Upper lobe of right lung (tissue), 1 donor: ENCODE data around the gene GALNT12. TPM values are rescaled to one million over a fixed set of nuclear protein-coding genes. Genes with fewer than 3 reads are reported as not detected.

Source experiments
- ATAC-seq: fragments of 200-7000 bp; cut with Tn5 transposase; one replicate; pipeline ENCODE4 v1.9.1; 2020; ENCODE audit warnings: mild to moderate bottlenecking, moderate library complexity
- DNase-seq: peaks from one replicate; pipeline ENCODE4 v3.0.0-alpha.2; 2020
- H3K27ac ChIP-seq: fragments of 200-600 bp; one replicate; pipeline ENCODE4 v1.8.0; 2022
- H3K27me3 ChIP-seq: fragments of 200-600 bp; one replicate; pipeline ENCODE4 v1.8.0; 2022; ENCODE audit warnings: mild to moderate bottlenecking
- H3K36me3 ChIP-seq: fragments of 200-600 bp; one replicate; pipeline ENCODE4 v1.8.0; 2022
- H3K4me1 ChIP-seq: fragments of 200-600 bp; one replicate; pipeline ENCODE4 v1.8.0; 2022
- H3K4me3 ChIP-seq: fragments of 200-600 bp; one replicate; pipeline ENCODE4 v1.8.0; 2022; ENCODE audit warnings: mild to moderate bottlenecking
- H3K9me3 ChIP-seq: fragments of 200-600 bp; one replicate; pipeline ENCODE4 v1.8.0; 2022
- intact Hi-C: fragments of 100-400 bp; cut with DNase I; formaldehyde crosslinking; loops from one replicate; pipeline ENCODE4 v1.11.0; 2022
- total RNA-seq: library from RNA; stranded (reverse); fragmentation: NEBNext Ultra II Directional; extraction: Animal tissue kit (Norgen Biotek cat#: 25700); gene quantifications from one replicate; pipeline ENCODE4 v1.2.1, GENCODE V29; 2021
- TF ChIP-seq, protein P1 (sequence below): fragments of 200-600 bp; IDR thresholded peaks from one replicate; pipeline ENCODE4 v1.8.0; 2022; ENCODE audit warnings: antibody characterized with exemption
- donor health status: DM: no; HTN: yes; CAD: no; lungs with severe emphysema.

GALNT12 gene
- total RNA-seq, 1 donor from 2014 or later: 28.3 TPM

GRCh38 chr9:98892288-98892687, 84.8 kb downstream of the GALNT12 start:
- Histone ChIP-seq H3K9me3 (no peaks in the 10 kb centered on the region), H3K4me3 (no peak overlapping the region), H3K36me3 (no peaks in the 10 kb centered on the region), H3K4me1 (peaks cover 6% of the 10 kb centered on the region), H3K27me3 (no peaks in the 10 kb centered on the region), H3K27ac (no peak overlapping the region)
- TF ChIP-seq, protein P1, sequence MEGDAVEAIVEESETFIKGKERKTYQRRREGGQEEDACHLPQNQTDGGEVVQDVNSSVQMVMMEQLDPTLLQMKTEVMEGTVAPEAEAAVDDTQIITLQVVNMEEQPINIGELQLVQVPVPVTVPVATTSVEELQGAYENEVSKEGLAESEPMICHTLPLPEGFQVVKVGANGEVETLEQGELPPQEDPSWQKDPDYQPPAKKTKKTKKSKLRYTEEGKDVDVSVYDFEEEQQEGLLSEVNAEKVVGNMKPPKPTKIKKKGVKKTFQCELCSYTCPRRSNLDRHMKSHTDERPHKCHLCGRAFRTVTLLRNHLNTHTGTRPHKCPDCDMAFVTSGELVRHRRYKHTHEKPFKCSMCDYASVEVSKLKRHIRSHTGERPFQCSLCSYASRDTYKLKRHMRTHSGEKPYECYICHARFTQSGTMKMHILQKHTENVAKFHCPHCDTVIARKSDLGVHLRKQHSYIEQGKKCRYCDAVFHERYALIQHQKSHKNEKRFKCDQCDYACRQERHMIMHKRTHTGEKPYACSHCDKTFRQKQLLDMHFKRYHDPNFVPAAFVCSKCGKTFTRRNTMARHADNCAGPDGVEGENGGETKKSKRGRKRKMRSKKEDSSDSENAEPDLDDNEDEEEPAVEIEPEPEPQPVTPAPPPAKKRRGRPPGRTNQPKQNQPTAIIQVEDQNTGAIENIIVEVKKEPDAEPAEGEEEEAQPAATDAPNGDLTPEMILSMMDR: no peak
- intact Hi-C loops: no loop called here
- no peak for DNase-seq
- no peak for ATAC-seq

DNA sequence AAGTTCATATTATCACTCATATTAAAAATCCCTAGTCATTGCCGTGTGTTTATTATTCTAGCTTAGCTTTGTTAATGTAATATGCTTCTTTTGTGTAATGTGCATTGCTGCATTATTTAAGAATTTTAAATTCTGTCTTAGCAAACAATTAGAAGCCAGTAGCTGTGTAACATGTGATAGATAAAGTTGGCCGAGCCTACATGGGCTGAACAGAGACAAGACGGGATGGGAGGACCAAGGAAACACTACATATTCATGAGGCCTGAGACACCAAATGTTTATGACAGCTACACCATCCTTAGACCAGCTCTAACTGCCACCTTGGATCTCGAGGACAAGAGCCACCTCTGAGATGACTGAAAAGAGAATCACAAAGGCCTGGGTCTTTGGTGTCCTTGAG, 85.2 kb downstream of the GALNT12 start:
- H3K4me1 ChIP-seq: peaks cover 5% of the 10 kb centered on the region
- intact Hi-C loops: no loop called here

GRCh38 chr9:98894171-98894570, 86.7 kb downstream of the GALNT12 start:
- intact Hi-C loops: no loop called here
- Histone ChIP-seq H3K36me3 (no peaks in the 10 kb centered on the region), H3K4me1 (no peaks in the 10 kb centered on the region), H3K27ac (no peak overlapping the region), H3K27me3 (no peaks in the 10 kb centered on the region), H3K4me3 (no peak overlapping the region), H3K9me3 (no peaks in the 10 kb centered on the region)
- ATAC-seq (no peak), DNase-seq (no peak)
- TF ChIP-seq, protein P1: no peak

More for the DNA sequence above, 85.2 kb downstream of the GALNT12 start:
- no peak overlapping the region for H3K27ac ChIP-seq
- no peaks in the 10 kb centered on the region for H3K27me3 ChIP-seq
- no peak overlapping the region for H3K4me3 ChIP-seq
- DNase-seq: no peak
- H3K9me3 ChIP-seq: no peaks in the 10 kb centered on the region
- TF ChIP-seq, protein P1: no peak
- no peaks in the 10 kb centered on the region for H3K36me3 ChIP-seq
- ATAC-seq: no peak

GRCh38 chr9:98894761-98895160, 87.3 kb downstream of the GALNT12 start:
- no peak overlapping the region for H3K4me3 ChIP-seq
- no peaks in the 10 kb centered on the region for H3K36me3 ChIP-seq
- H3K9me3 ChIP-seq: no peaks in the 10 kb centered on the region
- DNase-seq (no peak), ATAC-seq (no peak)
- TF ChIP-seq, protein P1: no peak
- no peak overlapping the region for H3K27ac ChIP-seq
- intact Hi-C loops: no loop called here
- H3K27me3 ChIP-seq: no peaks in the 10 kb centered on the region
- no peaks in the 10 kb centered on the region for H3K4me1 ChIP-seq

GRCh38 chr9:98896632-98897031, 89.2 kb downstream of the GALNT12 start:
- no peaks in the 10 kb centered on the region for H3K4me1 ChIP-seq
- DNase-seq: no peak
- no peaks in the 10 kb centered on the region for H3K27me3 ChIP-seq
- H3K4me3 ChIP-seq: no peak overlapping the region
- H3K36me3 ChIP-seq: no peaks in the 10 kb centered on the region
- no peak overlapping the region for H3K27ac ChIP-seq
- TF ChIP-seq, protein P1: no peak
- no peaks in the 10 kb centered on the region for H3K9me3 ChIP-seq
- ATAC-seq: no peak
- intact Hi-C loops: no loop called here

- ATAC-seq (no peak), DNase-seq (no peak)
- Histone ChIP-seq H3K27me3 (no peaks in the 10 kb centered on the region), H3K36me3 (no peaks in the 10 kb centered on the region), H3K4me1 (no peaks in the 10 kb centered on the region), H3K27ac (no peak overlapping the region), H3K9me3 (no peaks in the 10 kb centered on the region), H3K4me3 (no peak overlapping the region)
- intact Hi-C loops: no loop called here
- TF ChIP-seq, protein P1: no peak
These were observed 90.3 kb downstream of the GALNT12 start for GRCh38 chr9:98897745-98898144.
